PFSK-1 (cell line): ENCODE measurements around the gene DENND1B.

Experiments
- FOXP2 ChIP-seq: optimal IDR thresholded peaks from 2 replicates; pipeline ENCODE3; 2011; ENCODE audit warnings: borderline replicate concordance, control low read depth, inconsistent platforms; ENCODE audit not compliant: insufficient read depth; ENCODE audit errors: extremely low read length, extremely low read depth
- POLR2AphosphoS5 ChIP-seq: IDR thresholded peaks from 2 replicates; pipeline ENCODE4 v1.6.1; 2012; ENCODE audit warnings: low read depth, mild to moderate bottlenecking, control low read depth, low read length, moderate library complexity
- SIN3A ChIP-seq: IDR thresholded peaks from 2 replicates; pipeline ENCODE4 v1.6.1; 2012; ENCODE audit warnings: mild to moderate bottlenecking, low read length, moderate library complexity, borderline replicate concordance; ENCODE audit not compliant: insufficient read depth
- TAF1 ChIP-seq: IDR thresholded peaks from 2 replicates; pipeline ENCODE4 v1.6.1; 2012; ENCODE audit warnings: low read length, control low read depth, borderline replicate concordance; ENCODE audit not compliant: insufficient read depth
- TF ChIP-seq, protein P1 (sequence below), 2 experiments: IDR thresholded peaks; 2 replicates each; pipeline versions ENCODE4 v1.6.1 to v1.8.0; 2011 to 2012; ENCODE audit warnings: low read depth in 2 of 2, low read length in 2 of 2, control low read depth in 1 of 2, inconsistent platforms in 1 of 2, mild to moderate bottlenecking in 1 of 2, moderate library complexity in 1 of 2; ENCODE audit not compliant: insufficient read depth in 1 of 2

Gene DENND1B

DNA sequence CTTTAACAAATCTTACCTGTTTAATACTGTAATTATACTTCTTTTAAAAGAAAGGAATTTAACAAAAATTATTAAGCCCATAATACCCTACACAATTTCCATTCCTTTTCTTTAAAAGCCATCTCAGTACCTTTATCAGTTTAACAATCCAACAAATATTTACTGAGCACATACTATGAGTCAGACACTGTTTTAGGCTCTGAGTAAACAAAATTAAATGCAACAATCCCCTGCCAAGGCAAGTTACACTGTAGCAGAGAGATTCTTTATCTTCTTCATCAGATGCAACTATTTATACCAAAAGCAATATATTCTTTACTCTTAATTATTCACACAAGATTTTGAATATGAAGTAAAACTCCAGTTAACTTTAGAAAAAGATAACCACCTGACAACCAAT is 12.0 kb downstream of the DENND1B start:
- no peak for TF ChIP-seq FOXP2

DNA sequence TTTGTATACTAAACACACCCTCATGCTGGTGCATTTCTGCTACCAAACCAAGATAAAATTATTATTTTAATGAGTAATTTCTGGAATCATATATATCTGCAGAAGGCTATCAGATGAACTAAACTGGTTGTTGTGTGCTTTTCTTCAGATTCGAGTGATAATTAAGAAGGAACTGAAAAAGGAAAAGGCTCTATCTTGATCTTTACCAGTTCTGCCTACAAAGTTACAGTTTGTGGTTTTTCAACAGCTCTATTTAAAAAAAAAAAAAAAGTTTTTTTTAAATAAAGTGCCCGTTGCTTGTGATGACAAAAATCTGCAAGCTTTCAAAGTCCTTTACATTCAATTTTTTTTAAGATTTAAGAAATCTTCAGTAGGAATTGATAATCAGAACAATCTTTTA is 13.6 kb downstream of the DENND1B start:
- TF ChIP-seq, protein P1, sequence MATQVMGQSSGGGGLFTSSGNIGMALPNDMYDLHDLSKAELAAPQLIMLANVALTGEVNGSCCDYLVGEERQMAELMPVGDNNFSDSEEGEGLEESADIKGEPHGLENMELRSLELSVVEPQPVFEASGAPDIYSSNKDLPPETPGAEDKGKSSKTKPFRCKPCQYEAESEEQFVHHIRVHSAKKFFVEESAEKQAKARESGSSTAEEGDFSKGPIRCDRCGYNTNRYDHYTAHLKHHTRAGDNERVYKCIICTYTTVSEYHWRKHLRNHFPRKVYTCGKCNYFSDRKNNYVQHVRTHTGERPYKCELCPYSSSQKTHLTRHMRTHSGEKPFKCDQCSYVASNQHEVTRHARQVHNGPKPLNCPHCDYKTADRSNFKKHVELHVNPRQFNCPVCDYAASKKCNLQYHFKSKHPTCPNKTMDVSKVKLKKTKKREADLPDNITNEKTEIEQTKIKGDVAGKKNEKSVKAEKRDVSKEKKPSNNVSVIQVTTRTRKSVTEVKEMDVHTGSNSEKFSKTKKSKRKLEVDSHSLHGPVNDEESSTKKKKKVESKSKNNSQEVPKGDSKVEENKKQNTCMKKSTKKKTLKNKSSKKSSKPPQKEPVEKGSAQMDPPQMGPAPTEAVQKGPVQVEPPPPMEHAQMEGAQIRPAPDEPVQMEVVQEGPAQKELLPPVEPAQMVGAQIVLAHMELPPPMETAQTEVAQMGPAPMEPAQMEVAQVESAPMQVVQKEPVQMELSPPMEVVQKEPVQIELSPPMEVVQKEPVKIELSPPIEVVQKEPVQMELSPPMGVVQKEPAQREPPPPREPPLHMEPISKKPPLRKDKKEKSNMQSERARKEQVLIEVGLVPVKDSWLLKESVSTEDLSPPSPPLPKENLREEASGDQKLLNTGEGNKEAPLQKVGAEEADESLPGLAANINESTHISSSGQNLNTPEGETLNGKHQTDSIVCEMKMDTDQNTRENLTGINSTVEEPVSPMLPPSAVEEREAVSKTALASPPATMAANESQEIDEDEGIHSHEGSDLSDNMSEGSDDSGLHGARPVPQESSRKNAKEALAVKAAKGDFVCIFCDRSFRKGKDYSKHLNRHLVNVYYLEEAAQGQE (IDR thresholded peaks at IDR 0.05; ENCODE audit: insufficient read depth in 1 of 2, low read depth in 2 of 2, low read length in 2 of 2): no peak

DNA sequence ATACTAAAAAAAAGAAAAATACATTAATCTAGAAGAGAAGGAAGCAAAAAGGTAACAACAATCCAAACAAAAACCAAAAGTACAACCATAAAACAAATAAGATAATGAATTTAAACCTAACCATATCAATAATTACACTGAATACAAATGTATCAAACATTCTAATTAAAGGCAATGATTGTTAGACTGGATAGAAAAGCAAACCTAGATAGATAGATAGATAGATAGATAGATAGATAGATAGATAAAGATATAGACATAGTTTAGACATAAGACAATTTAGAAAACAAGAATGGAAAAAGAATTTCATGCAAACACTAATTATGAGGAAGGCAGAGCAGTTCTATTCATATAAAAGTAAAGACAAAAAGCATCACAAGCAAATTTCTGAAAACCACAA is 24.9 kb downstream of the DENND1B start:
- no peak for TF ChIP-seq FOXP2
- no peak for TF ChIP-seq SIN3A
- TF ChIP-seq, protein P1 (IDR thresholded peaks at IDR 0.05; ENCODE audit: insufficient read depth in 1 of 2, low read depth in 2 of 2, low read length in 2 of 2): no peak
- TF ChIP-seq POLR2AphosphoS5: no peak
- TF ChIP-seq TAF1: no peak

DNA sequence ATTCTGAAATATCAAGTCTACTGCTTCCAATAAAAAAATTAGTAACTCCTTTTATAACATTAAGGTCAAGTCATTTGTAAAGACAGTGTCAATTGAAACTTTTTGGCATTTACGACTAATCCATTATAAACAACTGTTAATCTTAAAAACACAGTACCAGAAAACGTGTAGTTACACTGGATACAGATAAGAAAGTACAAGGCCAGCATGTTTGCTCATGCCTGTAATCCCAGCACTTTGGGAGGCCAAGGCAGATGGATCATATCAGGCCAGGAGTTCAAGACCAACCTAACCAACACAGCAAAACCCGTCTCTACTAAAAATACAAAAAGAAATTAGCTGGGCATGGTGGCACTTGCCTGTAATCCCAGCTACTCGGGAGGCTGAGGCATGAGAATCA is 29.4 kb downstream of the DENND1B start:
- TF ChIP-seq FOXP2 (no peak), POLR2AphosphoS5 (no peak), TAF1 (no peak)
- TF ChIP-seq, protein P1 (IDR thresholded peaks at IDR 0.05; ENCODE audit: insufficient read depth in 1 of 2, low read depth in 2 of 2, low read length in 2 of 2): no peak

DNA sequence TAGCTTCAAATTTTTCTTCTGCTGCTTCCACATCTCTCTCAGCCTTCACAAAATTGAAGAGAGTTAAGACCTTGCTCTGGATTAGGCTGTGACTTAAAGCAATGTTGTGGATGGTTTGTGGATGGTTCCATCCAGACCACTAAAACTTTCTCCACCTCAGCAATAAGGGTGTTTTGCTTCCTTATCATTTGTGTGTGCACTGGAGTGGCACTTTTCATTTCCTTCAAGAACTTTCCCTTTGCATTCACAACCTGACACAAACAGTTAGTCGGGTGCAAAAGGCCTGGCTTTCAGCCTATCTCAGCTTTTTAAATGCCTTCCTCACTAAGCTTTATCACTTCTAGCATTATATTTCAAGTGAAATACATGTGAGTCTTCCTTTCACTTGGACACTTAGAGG is 30.3 kb downstream of the DENND1B start:
- TF ChIP-seq, protein P1 (IDR thresholded peaks at IDR 0.05; ENCODE audit: insufficient read depth in 1 of 2, low read depth in 2 of 2, low read length in 2 of 2): no peak
- TF ChIP-seq TAF1 (no peak), POLR2AphosphoS5 (no peak), SIN3A (no peak), FOXP2 (no peak)

DNA sequence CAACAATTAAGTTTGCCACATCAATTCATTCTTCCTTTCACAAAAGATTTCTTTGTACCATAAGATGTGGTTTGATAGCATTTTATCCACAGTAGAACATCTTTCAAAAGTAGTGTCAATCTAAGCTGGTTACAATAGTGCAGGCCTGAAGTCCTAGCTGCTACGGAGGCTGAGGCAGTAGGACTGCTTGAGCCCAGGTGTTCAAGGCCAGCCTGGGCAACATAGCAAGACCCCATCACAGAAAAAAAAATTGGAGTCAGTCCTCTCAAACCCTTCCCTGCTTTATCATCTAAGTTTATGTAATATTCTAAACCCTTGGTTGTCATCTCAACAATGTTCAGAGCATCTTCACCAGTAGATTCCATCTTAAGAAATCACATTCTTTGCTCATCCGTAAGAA is 31.7 kb downstream of the DENND1B start:
- no peak for TF ChIP-seq FOXP2
